Neutrophil (primary cell): ENCODE data around the gene VSX1.
A peak's percentile ranks its signal among the peaks of the same experiment; 100 is the strongest.

Source experiments
- H3K27ac ChIP-seq: fragments of 200-600 bp; sonication (generic); 2 replicates; pipeline ENCODE4 v1.5.1; 2016; ENCODE audit warnings: mild to moderate bottlenecking, moderate library complexity
- H3K27me3 ChIP-seq: fragments of 200-600 bp; sonication (generic); 2 replicates; pipeline ENCODE4 v1.6.0; 2016; ENCODE audit warnings: mild to moderate bottlenecking
- H3K36me3 ChIP-seq: fragments of 200-600 bp; sonication (generic); 2 replicates; pipeline ENCODE4 v1.5.1; 2017
- H3K4me1 ChIP-seq, 2 experiments: fragments of 200-600 bp in 1 of 2; sonication (generic) in 1 of 2; 1 replicate in 1 of 2; 2 replicates in 1 of 2; pipeline versions ENCODE4 v1.5.1 to v1.6.1; 2013 to 2016; ENCODE audit warnings: low read depth in 1 of 2, low read length in 1 of 2, mild to moderate bottlenecking in 1 of 2, moderate library complexity in 1 of 2; ENCODE audit not compliant: control insufficient read depth in 1 of 2, insufficient read depth in 1 of 2
- H3K4me3 ChIP-seq, 2 experiments: fragments of 200-600 bp in 1 of 2; sonication (generic) in 1 of 2; 1 replicate in 1 of 2; 2 replicates in 1 of 2; pipeline ENCODE4 v1.5.1; 2013 to 2016; ENCODE audit warnings: low read depth in 1 of 2, low read length in 1 of 2, mild to moderate bottlenecking in 1 of 2, moderate library complexity in 1 of 2
- H3K9me3 ChIP-seq: fragments of 200-600 bp; sonication (generic); 2 replicates; pipeline ENCODE4 v1.5.1; 2016
- TF ChIP-seq, protein P1 (sequence below): fragments of 200-600 bp; sonication (generic); IDR thresholded peaks from 2 replicates; pipeline ENCODE4 v1.5.1; 2016; ENCODE audit warnings: antibody characterized with exemption

The VSX1 gene

GRCh38 chr20:25057234-25058050 is 24.5 kb downstream of the VSX1 start:
- H3K4me3 ChIP-seq, result peak overlapping the region; percentile 81 to 84
- peaks cover 17% of the 10 kb centered on the region for H3K27me3 ChIP-seq
- no peaks in the 10 kb centered on the region for H3K36me3 ChIP-seq
- H3K27ac ChIP-seq, result peak overlapping the region; percentile 74
- no peaks in the 10 kb centered on the region for H3K9me3 ChIP-seq
- TF ChIP-seq, protein P1, sequence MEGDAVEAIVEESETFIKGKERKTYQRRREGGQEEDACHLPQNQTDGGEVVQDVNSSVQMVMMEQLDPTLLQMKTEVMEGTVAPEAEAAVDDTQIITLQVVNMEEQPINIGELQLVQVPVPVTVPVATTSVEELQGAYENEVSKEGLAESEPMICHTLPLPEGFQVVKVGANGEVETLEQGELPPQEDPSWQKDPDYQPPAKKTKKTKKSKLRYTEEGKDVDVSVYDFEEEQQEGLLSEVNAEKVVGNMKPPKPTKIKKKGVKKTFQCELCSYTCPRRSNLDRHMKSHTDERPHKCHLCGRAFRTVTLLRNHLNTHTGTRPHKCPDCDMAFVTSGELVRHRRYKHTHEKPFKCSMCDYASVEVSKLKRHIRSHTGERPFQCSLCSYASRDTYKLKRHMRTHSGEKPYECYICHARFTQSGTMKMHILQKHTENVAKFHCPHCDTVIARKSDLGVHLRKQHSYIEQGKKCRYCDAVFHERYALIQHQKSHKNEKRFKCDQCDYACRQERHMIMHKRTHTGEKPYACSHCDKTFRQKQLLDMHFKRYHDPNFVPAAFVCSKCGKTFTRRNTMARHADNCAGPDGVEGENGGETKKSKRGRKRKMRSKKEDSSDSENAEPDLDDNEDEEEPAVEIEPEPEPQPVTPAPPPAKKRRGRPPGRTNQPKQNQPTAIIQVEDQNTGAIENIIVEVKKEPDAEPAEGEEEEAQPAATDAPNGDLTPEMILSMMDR, result no peak
- peaks cover 30 to 37% of the 10 kb centered on the region in 2 experiments for H3K4me1 ChIP-seq

GRCh38 chr20:25056690-25057233 is 25.2 kb downstream of the VSX1 start:
- peak overlapping the region; percentile 74 for H3K27ac ChIP-seq
- H3K9me3 ChIP-seq, result no peaks in the 10 kb centered on the region
- peaks cover 12% of the 10 kb centered on the region for H3K27me3 ChIP-seq
- H3K4me1 ChIP-seq, result peaks cover 33 to 37% of the 10 kb centered on the region in 2 experiments
- TF ChIP-seq, protein P1, result no peak
- H3K36me3 ChIP-seq, result no peaks in the 10 kb centered on the region
- peak overlapping the region; percentile 81 to 84 for H3K4me3 ChIP-seq

GRCh38 chr20:25055711-25056495 is 26.0 kb downstream of the VSX1 start:
- H3K4me3 ChIP-seq, result no peak overlapping the region
- TF ChIP-seq, protein P1, result no peak
- no peak overlapping the region for H3K27ac ChIP-seq
- H3K27me3 ChIP-seq, result peaks cover 5% of the 10 kb centered on the region
- peaks cover 34 to 37% of the 10 kb centered on the region in 2 experiments for H3K4me1 ChIP-seq
- no peaks in the 10 kb centered on the region for H3K9me3 ChIP-seq
- no peaks in the 10 kb centered on the region for H3K36me3 ChIP-seq

DNA sequence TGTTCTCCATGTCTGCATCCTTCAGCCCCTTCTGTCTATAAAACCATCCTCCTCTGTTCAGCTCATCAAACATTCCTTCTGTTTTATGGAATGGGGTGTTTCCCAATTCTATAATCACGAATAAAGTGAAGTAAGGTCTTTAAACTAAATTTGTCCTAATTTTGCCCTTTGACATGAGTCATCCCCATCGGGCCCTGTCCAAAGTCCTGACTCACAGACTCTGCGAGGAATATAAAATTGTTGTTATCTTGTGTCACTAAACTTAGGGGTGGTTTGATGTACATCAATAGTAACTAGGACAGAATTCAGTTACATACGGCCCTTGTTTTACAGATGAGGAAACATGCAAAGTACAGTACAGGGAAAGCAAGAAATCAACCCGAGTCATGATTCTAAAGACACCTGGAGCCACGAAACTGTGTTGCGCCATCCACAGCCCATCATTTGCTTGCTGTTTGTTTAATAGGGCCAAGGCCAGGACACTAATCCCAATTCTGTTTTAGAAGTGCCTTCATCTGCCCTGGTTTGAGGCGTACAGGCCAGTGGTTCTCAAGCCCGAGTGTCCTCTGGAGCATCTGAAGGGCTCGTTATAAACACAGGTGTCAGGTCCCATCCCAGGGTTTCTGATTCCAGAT is 26.8 kb downstream of the VSX1 start:
- Histone ChIP-seq H3K4me3 (no peak overlapping the region), H3K27ac (no peak overlapping the region), H3K27me3 (no peaks in the 10 kb centered on the region), H3K36me3 (no peaks in the 10 kb centered on the region), H3K9me3 (no peaks in the 10 kb centered on the region), H3K4me1 (peaks cover 34 to 37% of the 10 kb centered on the region in 2 experiments)
- TF ChIP-seq, protein P1, result no peak

DNA sequence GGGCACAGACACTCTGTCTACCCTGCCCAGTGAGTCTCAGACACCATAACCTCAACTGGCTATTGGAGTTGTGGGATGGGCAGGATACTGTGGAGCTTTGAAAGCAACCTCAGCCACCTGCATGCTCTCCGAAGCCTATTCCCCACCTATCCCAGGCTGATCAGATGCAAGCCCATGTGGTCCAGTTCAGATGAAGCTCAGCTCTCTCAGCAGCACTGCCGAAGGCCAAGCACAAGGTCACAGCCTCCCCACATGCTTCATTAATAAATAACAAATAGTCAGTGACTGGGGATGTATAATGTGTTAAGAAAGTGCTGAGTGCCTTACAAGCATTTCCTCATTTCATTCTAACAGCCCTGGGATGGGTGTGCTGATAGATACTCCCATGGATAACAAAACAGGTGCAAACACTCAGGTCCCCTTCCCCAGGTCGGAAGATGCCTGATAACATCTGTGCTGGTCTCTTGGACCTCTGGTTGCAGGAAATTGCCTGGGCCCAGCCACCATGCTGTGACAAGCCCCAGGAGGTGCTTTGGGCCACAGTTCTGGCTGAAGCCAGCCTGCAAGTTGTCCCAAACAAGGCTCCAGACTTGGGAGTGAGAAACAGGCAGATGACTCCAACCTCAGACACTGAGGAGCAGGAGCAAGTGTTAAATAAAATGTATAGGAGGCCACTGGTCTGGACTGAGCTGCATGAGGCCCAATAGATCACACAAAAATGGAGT is 27.7 kb downstream of the VSX1 start:
- TF ChIP-seq, protein P1, result no peak
- H3K36me3 ChIP-seq, result no peaks in the 10 kb centered on the region
- peaks cover 34 to 37% of the 10 kb centered on the region in 2 experiments for H3K4me1 ChIP-seq
- H3K9me3 ChIP-seq, result no peaks in the 10 kb centered on the region
- no peaks in the 10 kb centered on the region for H3K27me3 ChIP-seq
- H3K27ac ChIP-seq, result peak overlapping the region; percentile 57
- H3K4me3 ChIP-seq, result no peak overlapping the region
